H9 (cell line): Measurements from ENCODE around the gene SETBP1. TPM values are rescaled to one million over a fixed set of nuclear protein-coding genes. Genes with fewer than 3 reads are reported as not detected.

Source experiments
- DNase-seq: peaks from one replicate; pipeline ENCODE4 v3.0.0-alpha.2; 2017
- H2AFZ ChIP-seq: one replicate; pipeline ENCODE4 v1.6.1; 2013; ENCODE audit warnings: mild to moderate bottlenecking, low read length, control low read depth, moderate library complexity
- H2AK5ac ChIP-seq: 2 replicates; pipeline ENCODE4 v1.6.1; 2013; ENCODE audit warnings: low read length, control low read depth, mixed read lengths; ENCODE audit not compliant: insufficient read length
- H2BK120ac ChIP-seq: one replicate; pipeline ENCODE4 v1.6.1; 2013; ENCODE audit warnings: low read depth, mild to moderate bottlenecking, low read length, control low read depth, inconsistent platforms; ENCODE audit not compliant: poor library complexity, severe bottlenecking
- H2BK12ac ChIP-seq: 2 replicates; pipeline ENCODE4 v1.6.1; 2013; ENCODE audit warnings: low read length, control low read depth, mixed read lengths, low read depth; ENCODE audit not compliant: insufficient read length
- H2BK15ac ChIP-seq: 2 replicates; pipeline ENCODE4 v1.6.1; 2013; ENCODE audit warnings: low read depth, low read length, control low read depth
- H2BK20ac ChIP-seq: one replicate; pipeline ENCODE4 v1.6.1; 2013; ENCODE audit warnings: low read depth, mild to moderate bottlenecking, low read length, control low read depth, inconsistent platforms; ENCODE audit not compliant: poor library complexity, severe bottlenecking
- H2BK5ac ChIP-seq: 2 replicates; pipeline ENCODE4 v1.6.1; 2013; ENCODE audit warnings: low read length, control low read depth, mixed read lengths; ENCODE audit not compliant: insufficient read length
- H3K14ac ChIP-seq: 2 replicates; pipeline ENCODE4 v1.6.1; 2013; ENCODE audit warnings: low read length, control low read depth; ENCODE audit not compliant: insufficient read depth
- H3K18ac ChIP-seq: 2 replicates; pipeline ENCODE4 v1.6.1; 2013; ENCODE audit warnings: low read depth, mild to moderate bottlenecking, mixed read lengths, low read length, control low read depth; ENCODE audit not compliant: insufficient read length
- H3K23ac ChIP-seq: 2 replicates; pipeline ENCODE4 v1.6.1; 2013; ENCODE audit warnings: low read length, control low read depth, mixed read lengths, low read depth; ENCODE audit not compliant: insufficient read length
- H3K23me2 ChIP-seq: 2 replicates; pipeline ENCODE4 v1.6.1; 2013; ENCODE audit warnings: low read depth, mild to moderate bottlenecking, mixed read lengths, low read length, control low read depth; ENCODE audit not compliant: insufficient read length, poor library complexity, severe bottlenecking
- H3K27ac ChIP-seq: 2 replicates; pipeline ENCODE4 v1.5.1; 2013; ENCODE audit warnings: low read length, control low read depth, mixed read lengths, low read depth; ENCODE audit not compliant: insufficient read length
- H3K27me3 ChIP-seq: 2 replicates; pipeline ENCODE4 v1.6.1; 2013; ENCODE audit warnings: low read length, control low read depth, inconsistent platforms; ENCODE audit not compliant: insufficient read depth
- H3K4ac ChIP-seq: 2 replicates; pipeline ENCODE4 v1.6.1; 2013; ENCODE audit warnings: low read depth, mild to moderate bottlenecking, control low read depth, inconsistent platforms, low read length, moderate library complexity
- H3K4me1 ChIP-seq: 2 replicates; pipeline ENCODE4 v1.6.1; 2013; ENCODE audit warnings: low read length, control low read depth, inconsistent platforms; ENCODE audit not compliant: insufficient read depth
- H3K4me2 ChIP-seq: 2 replicates; pipeline ENCODE4 v1.6.1; 2013; ENCODE audit warnings: low read length, control low read depth, mixed read lengths; ENCODE audit not compliant: insufficient read length, insufficient read depth
- H3K56ac ChIP-seq: 2 replicates; pipeline ENCODE4 v1.6.1; 2013; ENCODE audit warnings: low read depth, mild to moderate bottlenecking, mixed read lengths, low read length, control low read depth; ENCODE audit not compliant: insufficient read length
- H3K79me1 ChIP-seq: 2 replicates; pipeline ENCODE4 v1.6.1; 2013; ENCODE audit warnings: low read depth, mild to moderate bottlenecking, moderate library complexity, low read length, control low read depth, inconsistent platforms; ENCODE audit not compliant: insufficient read depth, poor library complexity, severe bottlenecking
- H3K79me2 ChIP-seq: 2 replicates; pipeline ENCODE4 v1.6.1; 2013; ENCODE audit warnings: low read length, control low read depth, inconsistent platforms; ENCODE audit not compliant: insufficient read depth
- H3K9ac ChIP-seq: 2 replicates; pipeline ENCODE4 v1.6.1; 2013; ENCODE audit warnings: low read length, control low read depth, mixed read lengths; ENCODE audit not compliant: insufficient read length; ENCODE audit errors: extremely low read depth
- H3K9me3 ChIP-seq: one replicate; pipeline ENCODE4 v1.6.1; 2013; ENCODE audit warnings: low read depth, low read length, inconsistent platforms; ENCODE audit not compliant: control insufficient read depth
- H3T11ph ChIP-seq: one replicate; pipeline ENCODE4 v1.6.1; 2013; ENCODE audit warnings: mild to moderate bottlenecking, low read length, control low read depth, inconsistent platforms
- H4K20me1 ChIP-seq: one replicate; pipeline ENCODE4 v1.6.1; 2013; ENCODE audit not compliant: control insufficient read depth, insufficient read length, insufficient read depth
- H4K5ac ChIP-seq: 2 replicates; pipeline ENCODE4 v1.6.1; 2013; ENCODE audit warnings: low read depth, mild to moderate bottlenecking, mixed read lengths, low read length, control low read depth; ENCODE audit not compliant: insufficient read length
- H4K8ac ChIP-seq: replicated peaks from 2 replicates; pipeline ENCODE4 v1.6.1; 2013; ENCODE audit warnings: low read length, control low read depth, mixed read lengths, low read depth; ENCODE audit not compliant: insufficient read length
- H4K91ac ChIP-seq: 2 replicates; pipeline ENCODE4 v1.6.1; 2013; ENCODE audit warnings: low read depth, mild to moderate bottlenecking, moderate library complexity, mixed read lengths, low read length, control low read depth; ENCODE audit not compliant: insufficient read length
- H3K27ac Mint-ChIP-seq, 3 experiments: 2 replicates in 2 of 3; 3 replicates in 1 of 3; pipeline ENCODE4 v1.8.0; 2020 to 2021; ENCODE audit warnings: mixed read lengths in 3 of 3, mild to moderate bottlenecking in 1 of 3, moderate library complexity in 1 of 3
- H3K27me3 Mint-ChIP-seq: 2 replicates; pipeline ENCODE4 v1.8.0; 2021; ENCODE audit warnings: low read depth, mild to moderate bottlenecking, moderate library complexity, mixed read lengths
- H3K36me3 Mint-ChIP-seq, 3 experiments: 2 replicates in 2 of 3; 3 replicates in 1 of 3; pipeline ENCODE4 v1.8.0; 2020 to 2021; ENCODE audit warnings: low read depth in 3 of 3, mixed read lengths in 3 of 3; ENCODE audit not compliant: insufficient read depth in 1 of 3
- H3K4me1 Mint-ChIP-seq, 2 experiments: 2 replicates each; pipeline ENCODE4 v1.8.0; 2020; ENCODE audit warnings: mixed read lengths in 2 of 2
- H3K4me3 Mint-ChIP-seq, 2 experiments: 2 replicates in 1 of 2; 3 replicates in 1 of 2; pipeline ENCODE4 v1.8.0; 2020 to 2021; ENCODE audit warnings: mild to moderate bottlenecking in 2 of 2, mixed read lengths in 2 of 2, moderate library complexity in 1 of 2
- H3K9me3 Mint-ChIP-seq, 2 experiments: 2 replicates in 1 of 2; 3 replicates in 1 of 2; pipeline ENCODE4 v1.8.0; 2020; ENCODE audit warnings: mild to moderate bottlenecking in 2 of 2, mixed read lengths in 2 of 2, moderate library complexity in 1 of 2
- CTCF ChIP-seq: fragments of 200-600 bp; sonication (generic); conservative IDR thresholded peaks from 3 replicates; pipeline ENCODE4 v1.8.0; 2021; ENCODE audit warnings: antibody characterized with exemption, mild to moderate bottlenecking
- WGBS: extraction: QIAGEN DNeasy Blood & Tissue Kit; methylation state at CpG from one replicate; pipeline ENCODE4 v1.1.7; 2013; ENCODE audit warnings: missing lambda C conversion rate, low lambda C conversion rate, mixed read lengths; ENCODE audit not compliant: insufficient read length; ENCODE audit errors: extremely low coverage; 5-methylcytosine and 5-hydroxymethylcytosine counted together
- total RNA-seq: library from RNA; stranded (reverse); gene quantifications from 2 replicates; pipeline ENCODE4 v1.2.1, GENCODE V29; 2021

The SETBP1 gene
- total RNA-seq, 1 experiment from 2014 or later = 4.6 TPM

- Histone ChIP-seq H4K91ac (no peak overlapping the region), H3K9me3 (no peaks in the 10 kb centered on the region), H3K27ac (no peak overlapping the region), H3K18ac (no peak overlapping the region), H3K14ac (no peak overlapping the region), H3K23ac (no peak overlapping the region), H2AK5ac (no peak overlapping the region), H3T11ph (no peak overlapping the region), H3K4me2 (no peak overlapping the region), H2BK120ac (no peak overlapping the region), H2BK5ac (no peak overlapping the region), H3K9ac (no peak overlapping the region), H4K5ac (no peak overlapping the region), H4K20me1 (no peaks in the 10 kb centered on the region), H3K79me1 (no peaks in the 10 kb centered on the region), H2BK15ac (no peak overlapping the region), H2AFZ (no peak overlapping the region), H3K4me1 (peaks cover 6% of the 10 kb centered on the region; the same call in 1 of the 2 replicates), H3K27me3 (no peaks in the 10 kb centered on the region), H3K79me2 (no peaks in the 10 kb centered on the region), H2BK20ac (no peak overlapping the region), H2BK12ac (no peak overlapping the region), H4K8ac (no peak overlapping the region), H3K56ac (no peak overlapping the region), H3K4ac (no peak overlapping the region), H3K23me2 (no peaks in the 10 kb centered on the region)
- H3K4me1 Mint-ChIP-seq = peaks cover 23% of the 10 kb centered on the region in 2 experiments
- no peak for DNase-seq
- H3K4me3 Mint-ChIP-seq = no peak overlapping the region
- TF ChIP-seq CTCF = no peak
- peaks cover 5 to 12% (median 7%) of the 10 kb centered on the region in 3 experiments for H3K36me3 Mint-ChIP-seq
- H3K9me3 Mint-ChIP-seq = peaks cover 3 to 5% of the 10 kb centered on the region in 2 experiments; a peak in 4 of 5 replicates
- H3K27ac Mint-ChIP-seq = no peak overlapping the region; a peak in 1 of 7 replicates
- no peaks in the 10 kb centered on the region; the same call in 1 of the 2 replicates for H3K27me3 Mint-ChIP-seq
- no CpG with 5 or more reads among the region's 7 CpGs for WGBS
These were observed 122.4 kb downstream of the SETBP1 start for GRCh38 chr18:44803019-44803650.
